ENCODE measurements around the gene SMPD2. TPM values are rescaled to one million over a fixed set of nuclear protein-coding genes. Genes with fewer than 3 reads are reported as not detected.

The SMPD2 gene
- total RNA-seq, 1 experiment from 2014 or later, result 14.1 TPM

GRCh38 chr6:109449064-109449794, 8.7 kb downstream of the SMPD2 start:
- H3K9ac ChIP-seq (ENCODE audit: low read length), result no peak overlapping the region
- no peak overlapping the region for H3K27ac ChIP-seq (ENCODE audit: low read length)

GRCh38 chr6:109449795-109450673, 9.5 kb downstream of the SMPD2 start:
- Histone ChIP-seq H3K4me3 (ENCODE audit: low read length) (no peak overlapping the region), H3K9ac (ENCODE audit: low read length) (no peak overlapping the region), H3K27me3 (ENCODE audit: low read length) (no peaks in the 10 kb centered on the region), H3K4me1 (ENCODE audit: low read length) (peaks cover 9% of the 10 kb centered on the region), H3K4me2 (ENCODE audit: low read depth, low read length, poor library complexity, severe bottlenecking) (no peak overlapping the region), H3K9me3 (ENCODE audit: low read length) (no peaks in the 10 kb centered on the region), H3K79me2 (ENCODE audit: low read length) (peaks cover 13% of the 10 kb centered on the region; the same call in 1 of the 2 replicates), H3K9me2 (replicated peaks; ENCODE audit: insufficient read depth, low read length) (no peaks in the 10 kb centered on the region), H3K36me3 (ENCODE audit: insufficient read depth, low read length) (0 out of 2 replicates have a peak, but pooled peaks cover 6% of the 10 kb centered on the region), H4K20me1 (ENCODE audit: insufficient read depth, low read depth, low read length) (no peaks in the 10 kb centered on the region), H2AFZ (ENCODE audit: low read length) (no peak overlapping the region), H3K27ac (ENCODE audit: low read length) (no peak overlapping the region)
- DNase-seq, result no peak

More at GRCh38 chr6:109449064-109449794, 8.7 kb downstream of the SMPD2 start:
- H3K79me2 ChIP-seq (ENCODE audit: low read length), result peaks cover 5% of the 10 kb centered on the region; the same call in 1 of the 2 replicates
- no peaks in the 10 kb centered on the region for H3K9me3 ChIP-seq (ENCODE audit: low read length)
- peaks cover 5% of the 10 kb centered on the region for H3K4me1 ChIP-seq (ENCODE audit: low read length)
- H2AFZ ChIP-seq (ENCODE audit: low read length), result no peak overlapping the region
- no peak overlapping the region for H3K4me3 ChIP-seq (ENCODE audit: low read length)
- H3K9me2 ChIP-seq (replicated peaks; ENCODE audit: insufficient read depth, low read length), result no peaks in the 10 kb centered on the region
- no peak for DNase-seq
- H4K20me1 ChIP-seq (ENCODE audit: insufficient read depth, low read depth, low read length), result no peaks in the 10 kb centered on the region
- no peak overlapping the region for H3K4me2 ChIP-seq (ENCODE audit: low read depth, low read length, poor library complexity, severe bottlenecking)
- H3K36me3 ChIP-seq (ENCODE audit: insufficient read depth, low read length), result 0 out of 2 replicates have a peak, but pooled peaks cover 6% of the 10 kb centered on the region
- H3K27me3 ChIP-seq (ENCODE audit: low read length), result no peaks in the 10 kb centered on the region

GRCh38 chr6:109450801-109451200, 10.3 kb downstream of the SMPD2 start:
- H3K27ac ChIP-seq (ENCODE audit: low read length), result no peak overlapping the region

GRCh38 chr6:109451376-109451775, 10.9 kb downstream of the SMPD2 start:
- Histone ChIP-seq H3K4me1 (ENCODE audit: low read length) (peaks cover 13% of the 10 kb centered on the region), H3K79me2 (ENCODE audit: low read length) (peaks cover 19% of the 10 kb centered on the region; the same call in 1 of the 2 replicates), H3K9ac (ENCODE audit: low read length) (no peak overlapping the region), H3K36me3 (ENCODE audit: insufficient read depth, low read length) (0 out of 2 replicates have a peak, but pooled peaks cover 6% of the 10 kb centered on the region), H3K9me3 (ENCODE audit: low read length) (no peaks in the 10 kb centered on the region), H3K27ac (ENCODE audit: low read length) (no peak overlapping the region), H3K4me3 (ENCODE audit: low read length) (no peak overlapping the region), H3K9me2 (replicated peaks; ENCODE audit: insufficient read depth, low read length) (no peaks in the 10 kb centered on the region), H3K4me2 (ENCODE audit: low read depth, low read length, poor library complexity, severe bottlenecking) (no peak overlapping the region), H4K20me1 (ENCODE audit: insufficient read depth, low read depth, low read length) (no peaks in the 10 kb centered on the region), H3K27me3 (ENCODE audit: low read length) (no peaks in the 10 kb centered on the region), H2AFZ (ENCODE audit: low read length) (no peak overlapping the region)
- DNase-seq, result no peak

More at GRCh38 chr6:109450801-109451200, 10.3 kb downstream of the SMPD2 start:
- no peaks in the 10 kb centered on the region for H3K27me3 ChIP-seq (ENCODE audit: low read length)
- H2AFZ ChIP-seq (ENCODE audit: low read length), result no peak overlapping the region
- 0 out of 2 replicates have a peak, but pooled peaks cover 6% of the 10 kb centered on the region for H3K36me3 ChIP-seq (ENCODE audit: insufficient read depth, low read length)
- peaks cover 9% of the 10 kb centered on the region for H3K4me1 ChIP-seq (ENCODE audit: low read length)
- H3K9me3 ChIP-seq (ENCODE audit: low read length), result no peaks in the 10 kb centered on the region
- no peak overlapping the region for H3K4me3 ChIP-seq (ENCODE audit: low read length)
- H3K9ac ChIP-seq (ENCODE audit: low read length), result no peak overlapping the region
- H3K4me2 ChIP-seq (ENCODE audit: low read depth, low read length, poor library complexity, severe bottlenecking), result no peak overlapping the region
- H3K79me2 ChIP-seq (ENCODE audit: low read length), result peaks cover 16% of the 10 kb centered on the region; the same call in 1 of the 2 replicates
- DNase-seq, result peak; percentile 53
- H4K20me1 ChIP-seq (ENCODE audit: insufficient read depth, low read depth, low read length), result no peaks in the 10 kb centered on the region
- H3K9me2 ChIP-seq (replicated peaks; ENCODE audit: insufficient read depth, low read length), result no peaks in the 10 kb centered on the region

- peaks cover 21% of the 10 kb centered on the region for H3K4me1 ChIP-seq (ENCODE audit: low read length)
These were observed 11.7 kb downstream of the SMPD2 start for GRCh38 chr6:109452181-109452580.

GRCh38 chr6:109453156-109453555, 12.6 kb downstream of the SMPD2 start:
- H3K4me3 ChIP-seq (ENCODE audit: low read length), result no peak overlapping the region
- peaks cover 31% of the 10 kb centered on the region for H3K4me1 ChIP-seq (ENCODE audit: low read length)
- H3K79me2 ChIP-seq (ENCODE audit: low read length), result peaks cover 25% of the 10 kb centered on the region; the same call in 1 of the 2 replicates
- H3K36me3 ChIP-seq (ENCODE audit: insufficient read depth, low read length), result 0 out of 2 replicates have a peak, but pooled peaks cover 6% of the 10 kb centered on the region
- no peaks in the 10 kb centered on the region for H3K9me2 ChIP-seq (replicated peaks; ENCODE audit: insufficient read depth, low read length)
- no peak overlapping the region for H2AFZ ChIP-seq (ENCODE audit: low read length)
- H3K27ac ChIP-seq (ENCODE audit: low read length), result no peak overlapping the region
- no peaks in the 10 kb centered on the region for H3K9me3 ChIP-seq (ENCODE audit: low read length)
- H3K4me2 ChIP-seq (ENCODE audit: low read depth, low read length, poor library complexity, severe bottlenecking), result no peak overlapping the region
- no peaks in the 10 kb centered on the region for H4K20me1 ChIP-seq (ENCODE audit: insufficient read depth, low read depth, low read length)
- H3K27me3 ChIP-seq (ENCODE audit: low read length), result no peaks in the 10 kb centered on the region
- DNase-seq, result no peak
- no peak overlapping the region for H3K9ac ChIP-seq (ENCODE audit: low read length)

More at GRCh38 chr6:109452181-109452580, 11.7 kb downstream of the SMPD2 start:
- Histone ChIP-seq H3K9me3 (ENCODE audit: low read length) (no peaks in the 10 kb centered on the region), H3K4me3 (ENCODE audit: low read length) (no peak overlapping the region), H3K9me2 (replicated peaks; ENCODE audit: insufficient read depth, low read length) (no peaks in the 10 kb centered on the region), H3K27ac (ENCODE audit: low read length) (no peak overlapping the region), H3K4me2 (ENCODE audit: low read depth, low read length, poor library complexity, severe bottlenecking) (no peak overlapping the region), H4K20me1 (ENCODE audit: insufficient read depth, low read depth, low read length) (no peaks in the 10 kb centered on the region), H3K27me3 (ENCODE audit: low read length) (no peaks in the 10 kb centered on the region), H3K79me2 (ENCODE audit: low read length) (peaks cover 25% of the 10 kb centered on the region; the same call in 1 of the 2 replicates), H3K36me3 (ENCODE audit: insufficient read depth, low read length) (0 out of 2 replicates have a peak, but pooled peaks cover 6% of the 10 kb centered on the region), H2AFZ (ENCODE audit: low read length) (no peak overlapping the region), H3K9ac (ENCODE audit: low read length) (no peak overlapping the region)
- no peak for DNase-seq

GRCh38 chr6:109453594-109454495, 13.3 kb downstream of the SMPD2 start:
- Histone ChIP-seq H3K9ac (ENCODE audit: low read length) (peak overlapping the region; percentile 97), H3K9me3 (ENCODE audit: low read length) (no peaks in the 10 kb centered on the region), H2AFZ (ENCODE audit: low read length) (peak overlapping the region; percentile 2; the same call in 1 of the 2 replicates), H4K20me1 (ENCODE audit: insufficient read depth, low read depth, low read length) (no peaks in the 10 kb centered on the region), H3K27ac (ENCODE audit: low read length) (peak overlapping the region; percentile 86), H3K79me2 (ENCODE audit: low read length) (peaks cover 25% of the 10 kb centered on the region; the same call in 1 of the 2 replicates), H3K4me3 (ENCODE audit: low read length) (peak overlapping the region; percentile 98), H3K27me3 (ENCODE audit: low read length) (no peaks in the 10 kb centered on the region), H3K4me1 (ENCODE audit: low read length) (peaks cover 31% of the 10 kb centered on the region), H3K4me2 (ENCODE audit: low read depth, low read length, poor library complexity, severe bottlenecking) (peak overlapping the region; percentile 71), H3K36me3 (ENCODE audit: insufficient read depth, low read length) (0 out of 2 replicates have a peak, but pooled peaks cover 6% of the 10 kb centered on the region), H3K9me2 (replicated peaks; ENCODE audit: insufficient read depth, low read length) (no peaks in the 10 kb centered on the region)
- DNase-seq, result no peak
